K562 (cell line): Measurements from ENCODE around the gene TMEM144. TPM values are rescaled to one million over a fixed set of nuclear protein-coding genes. Genes with fewer than 3 reads are reported as not detected.

Experiments
- ATAC-seq: fragments of 200-7000 bp; cut with Tn5 transposase; 3 replicates; pipeline ENCODE4 v1.9.1; 2020; ENCODE audit warnings: moderate library complexity
- BruUV-seq: library from RNA; stranded (reverse); fragments of 400-500 nt; replicated peaks from 2 replicates; lab custom pipeline; 2021; lab: Mats Ljungman, UMichigan
- CTCF ChIA-PET: fragments of 300-600 bp; formaldehyde crosslinking; extraction: SDS; loops from one replicate; lab custom pipeline; 2021; ENCODE audit warnings: low intra/inter-chr PET ratio; lab: Yijun Ruan, JAX
- POLR2A ChIA-PET: fragments of 300-600, 350-650 bp; sonication (Branson Sonifier 250); formaldehyde crosslinking; extraction: SDS; loops from one replicate; lab custom pipeline; 2021; ENCODE audit warnings: antibody characterized with exemption, inconsistent platforms; lab: Yijun Ruan, JAX
- DNase-seq, 4 experiments: peaks; one replicate each; pipeline versions ENCODE4 v3.0.0 to v3.0.0-alpha.2; 2011 to 2018; ENCODE audit warnings: low spot score in 3 of 4, mixed read lengths in 3 of 4; ENCODE audit errors: extremely low read depth in 1 of 4
- FAIRE-seq: peaks from 2 replicates; lab custom pipeline; 2011; peaks lifted over from hg19 to GRCh38; lab: Jason Lieb, UNC
- H2AFZ ChIP-seq: 2 replicates; pipeline ENCODE4 v1.6.0; 2011; ENCODE audit warnings: low read depth, low read length, control low read depth, inconsistent platforms
- H3K27ac ChIP-seq: fragments of 200-600 bp; 3 replicates; pipeline ENCODE4 v1.8.0; 2011; ENCODE audit warnings: low read depth, mild to moderate bottlenecking, control low read depth, inconsistent platforms, low read length, moderate library complexity, mixed read lengths; ENCODE audit errors: extremely low read depth
- H3K27me3 ChIP-seq, 2 experiments: fragments of 300-600 bp in 1 of 2; 2 replicates in 1 of 2; 3 replicates in 1 of 2; pipeline versions ENCODE4 v1.6.0 to v1.8.0; 2011; ENCODE audit warnings: inconsistent platforms in 2 of 2, low read length in 2 of 2, mild to moderate bottlenecking in 1 of 2, mixed read lengths in 1 of 2, moderate library complexity in 1 of 2; ENCODE audit not compliant: control insufficient read depth in 2 of 2, insufficient read depth in 2 of 2
- H3K36me3 ChIP-seq: fragments of 300-600 bp; 3 replicates; pipeline ENCODE4 v1.8.0; 2011; ENCODE audit warnings: mild to moderate bottlenecking, low read length, inconsistent platforms; ENCODE audit not compliant: control insufficient read depth, insufficient read depth
- H3K4me1 ChIP-seq, 2 experiments: fragments of 200-600 bp in 1 of 2; replicated peaks in 1 of 2; 2 replicates in 1 of 2; 3 replicates in 1 of 2; pipeline versions ENCODE4 v1.5.1 to v1.8.0; 2011; ENCODE audit warnings: inconsistent platforms in 2 of 2, low read length in 2 of 2, mild to moderate bottlenecking in 1 of 2, mixed read lengths in 1 of 2, moderate library complexity in 1 of 2; ENCODE audit not compliant: control insufficient read depth in 2 of 2, insufficient read depth in 2 of 2
- H3K4me2 ChIP-seq: 2 replicates; pipeline ENCODE4 v1.6.1; 2011; ENCODE audit warnings: low read length, control low read depth, inconsistent platforms, mixed read lengths; ENCODE audit not compliant: insufficient read depth
- H3K4me3 ChIP-seq: fragments of 200-600 bp; sonication (generic), shearing (Covaris generic); 2 replicates; pipeline ENCODE4 v1.5.1; 2016; ENCODE audit warnings: control low read depth, inconsistent platforms
- H3K79me2 ChIP-seq: fragments of 200-600 bp; 3 replicates; pipeline ENCODE4 v1.8.0; 2011; ENCODE audit warnings: low read length, inconsistent platforms; ENCODE audit not compliant: control insufficient read depth, insufficient read depth
- H3K9ac ChIP-seq, 2 experiments: 2 replicates each; pipeline versions ENCODE4 v1.6.0 to v1.6.1; 2011; ENCODE audit warnings: low read depth in 2 of 2, low read length in 2 of 2, control low read depth in 1 of 2, inconsistent platforms in 1 of 2, mild to moderate bottlenecking in 1 of 2, mixed read lengths in 1 of 2; ENCODE audit not compliant: insufficient read depth in 1 of 2
- H3K9me1 ChIP-seq: one replicate; pipeline ENCODE4 v1.6.0; 2011; ENCODE audit warnings: inconsistent platforms, mild to moderate bottlenecking, low read length, moderate library complexity; ENCODE audit not compliant: control insufficient read depth, insufficient read depth
- H3K9me3 ChIP-seq: replicated peaks from 2 replicates; pipeline ENCODE4 v1.5.1; 2011; ENCODE audit warnings: low read depth, low read length, inconsistent platforms; ENCODE audit not compliant: control insufficient read depth, insufficient read depth
- H4K20me1 ChIP-seq: replicated peaks from 2 replicates; pipeline ENCODE4 v1.6.1; 2011; ENCODE audit warnings: low read length, inconsistent platforms, mixed read lengths; ENCODE audit not compliant: control insufficient read depth, insufficient read depth
- CBX2 ChIP-seq: fragments of 200-600 bp; sonication (generic); IDR thresholded peaks from one replicate; pipeline ENCODE4 v1.6.1; 2012; ENCODE audit warnings: mild to moderate bottlenecking, low read length, inconsistent platforms; ENCODE audit not compliant: insufficient read depth, poor library complexity, severe bottlenecking
- GABPB2 ChIP-seq: fragments of 250-450 bp; sonication (Bioruptor Pico); conservative IDR thresholded peaks from 2 replicates; pipeline ENCODE4 v1.5.1; 2021; ENCODE audit warnings: mild to moderate bottlenecking
- HMG20B ChIP-seq: fragments of 250-450 bp; sonication (Bioruptor Pico); IDR thresholded peaks from 2 replicates; pipeline ENCODE4 v1.5.0; 2021; ENCODE audit warnings: mild to moderate bottlenecking
- IRF1 ChIP-seq: sonication (generic); formaldehyde crosslinking; IDR thresholded peaks from 2 replicates; pipeline ENCODE4 v1.8.0; 2022; ENCODE audit warnings: missing genetic modification reagents, mild to moderate bottlenecking, borderline replicate concordance
- JUN ChIP-seq, 2 experiments: sonication (generic) in 1 of 2; formaldehyde crosslinking in 1 of 2; IDR thresholded peaks; 2 replicates each; pipeline versions ENCODE4 v1.6.1 to v1.8.0; 2012 to 2022; ENCODE audit warnings: borderline replicate concordance in 2 of 2, mild to moderate bottlenecking in 2 of 2, improper control_type of control experiment in 1 of 2, low read depth in 1 of 2, low read length in 1 of 2, missing genetic modification reagents in 1 of 2
- NBN ChIP-seq: fragments of 450-650 bp; IDR thresholded peaks from 2 replicates; pipeline ENCODE4 v1.6.1; 2016; ENCODE audit warnings: low read depth, mild to moderate bottlenecking
- PCBP1 ChIP-seq: fragments of 200-400 bp; formaldehyde crosslinking; IDR thresholded peaks from 2 replicates; pipeline ENCODE4 v1.6.1; 2018; ENCODE audit warnings: mild to moderate bottlenecking, low read depth, low read length; ENCODE audit not compliant: poor library complexity, severe bottlenecking
- REST ChIP-seq, 2 experiments: fragments of 450-650 bp; formaldehyde crosslinking in 1 of 2; IDR thresholded peaks; 2 replicates each; pipeline versions ENCODE4 v1.4.0 to v1.6.1; 2014 to 2020; ENCODE audit warnings: mild to moderate bottlenecking in 2 of 2, borderline replicate concordance in 1 of 2, low read depth in 1 of 2
- WGBS: fragments of 100-300 bp; shearing (Covaris generic); methylation state at CpG from one replicate; pipeline ENCODE4 v1.1.6; 2016; ENCODE audit warnings: low coverage, mixed read lengths; ENCODE audit not compliant: insufficient coverage; ENCODE audit errors: missing lambda C conversion rate; 5-methylcytosine and 5-hydroxymethylcytosine counted together
- in situ Hi-C: fragments of 300-500 bp; cut with MboI; formaldehyde crosslinking; loops from 4 replicates; pipeline ENCODE4 v1.15.0; 2018; ENCODE audit warnings: inconsistent platforms, mixed read lengths
- intact Hi-C: fragments of 100-400 bp; cut with micrococcal nuclease; formaldehyde crosslinking; loops from 2 replicates; pipeline ENCODE4 v1.14.2; 2022
- polyA plus RNA-seq, 8 experiments: library from polyadenylated mRNA; depleted of rRNA in 4 of 8; stranded (reverse) in 5 of 8; unstranded in 3 of 8; fragments of >200 nt; fragmentation: Nextera tagmentation in 2 of 8; fragmentation: Illumina TruSeq in 1 of 8; extraction: Ambion mirVana in 2 of 8; extraction: Trizol in 1 of 8; gene quantifications; 2 replicates each; pipeline versions ENCODE4 v1.2.1 to v1.2.3, GENCODE V29; 2011 to 2014; ENCODE audit warnings: inconsistent platforms in 1 of 8, missing spikeins in 1 of 8
- total RNA-seq, 7 experiments: library from RNA; depleted of rRNA in 6 of 7; stranded (reverse); fragments of >200 nt in 6 of 7; fragmentation: Illumina TruSeq in 2 of 7; extraction: Trizol in 2 of 7; gene quantifications; 2 replicates each; pipeline versions ENCODE4 v1.2.1 to v1.2.3, GENCODE V29; 2011 to 2021; ENCODE audit warnings: low replicate concordance in 1 of 7

The TMEM144 gene
- total and polyA plus RNA-seq, 9 of the 15 experiments (the other 6 are each of a cell fraction or from before 2014, with no cell fraction given), result 4.0 to 12.0 (median 6.1) TPM

- no peak for TF ChIP-seq HMG20B (CRISPR knock-in tag)
- TF ChIP-seq REST (IDR thresholded peaks at IDR 0.05; ENCODE audit: borderline replicate concordance), result peak; percentile 33; the same call in 1 of the 2 replicates
- no peak for TF ChIP-seq REST (CRISPR knock-in tag; IDR thresholded peaks at IDR 0.05; ENCODE audit: low read depth)
- TF ChIP-seq CBX2, result no peak
- no peak for TF ChIP-seq JUN (IDR thresholded peaks at IDR 0.05; ENCODE audit: borderline replicate concordance, low read depth, low read length)
- no peak for TF ChIP-seq JUN (CRISPR knock-in tag; IDR thresholded peaks at IDR 0.05; ENCODE audit: borderline replicate concordance)
- TF ChIP-seq PCBP1, result no peak
- no peak for TF ChIP-seq GABPB2 (CRISPR knock-in tag)
- no peak for TF ChIP-seq NBN
- no peak for TF ChIP-seq IRF1
- TF ChIP-seq, all 486 proteins: peak for 1
- H3K36me3 ChIP-seq, result peaks cover 8% of the 10 kb centered on the region; the same call in 1 of the 3 replicates
- in situ Hi-C loops, result loop anchor here (25.0 kb wide), 1 partner anchor 976 kb away; no protein-coding TSS in a partner anchor
- no peak overlapping the region for H3K4me3 ChIP-seq
- 74% methylated on average over 9 of the region's 9 CpGs for WGBS
- ChIA-PET POLR2A (interaction anchor here (0.6 kb wide), 1 partner anchor 293 kb away, joined by 3 read pairs; no protein-coding TSS in a partner anchor), CTCF (no interaction called here)
- no peaks in the 10 kb centered on the region for H3K4me1 ChIP-seq
- no peaks in the 10 kb centered on the region for H3K27me3 ChIP-seq
- no peaks in the 10 kb centered on the region for H4K20me1 ChIP-seq
- ATAC-seq (no peak), DNase-seq (no peak), FAIRE-seq (no peak)
- no peaks in the 10 kb centered on the region for H3K9me3 ChIP-seq
- no TSS peak for BruUV-seq
- H3K27ac ChIP-seq, result no peak overlapping the region
- no peak overlapping the region for H2AFZ ChIP-seq
- no peak overlapping the region for H3K9ac ChIP-seq
- intact Hi-C loops, result no loop called here
- H3K79me2 ChIP-seq, result no peaks in the 10 kb centered on the region
- no peaks in the 10 kb centered on the region for H3K9me1 ChIP-seq
- H3K4me2 ChIP-seq, result no peak overlapping the region
Measured at GRCh38 chr4:158236304-158237030, 26.2 kb downstream of the TMEM144 start.
